ENCODE results near the gene BSCL2.

GRCh38 chr11:62645671-62645945, 61.6 kb downstream of the BSCL2 start:
- TF ChIP-seq CTCF (IDR thresholded peaks at IDR 0.05; ENCODE audit: low read depth, low read length), result no peak
- TF ChIP-seq EZH2phosphoT487 (IDR thresholded peaks at IDR 0.05; ENCODE audit: low read depth), result no peak
